Measurements from ENCODE around the gene ZNF292. TPM values are rescaled to one million over a fixed set of nuclear protein-coding genes. Genes with fewer than 3 reads are reported as not detected.

Gene ZNF292
- total and polyA plus RNA-seq, 10 of the 15 experiments (the other 5 are each of a cell fraction or from before 2014, with no cell fraction given): 11.1 to 57.6 (median 30.6) TPM

DNA sequence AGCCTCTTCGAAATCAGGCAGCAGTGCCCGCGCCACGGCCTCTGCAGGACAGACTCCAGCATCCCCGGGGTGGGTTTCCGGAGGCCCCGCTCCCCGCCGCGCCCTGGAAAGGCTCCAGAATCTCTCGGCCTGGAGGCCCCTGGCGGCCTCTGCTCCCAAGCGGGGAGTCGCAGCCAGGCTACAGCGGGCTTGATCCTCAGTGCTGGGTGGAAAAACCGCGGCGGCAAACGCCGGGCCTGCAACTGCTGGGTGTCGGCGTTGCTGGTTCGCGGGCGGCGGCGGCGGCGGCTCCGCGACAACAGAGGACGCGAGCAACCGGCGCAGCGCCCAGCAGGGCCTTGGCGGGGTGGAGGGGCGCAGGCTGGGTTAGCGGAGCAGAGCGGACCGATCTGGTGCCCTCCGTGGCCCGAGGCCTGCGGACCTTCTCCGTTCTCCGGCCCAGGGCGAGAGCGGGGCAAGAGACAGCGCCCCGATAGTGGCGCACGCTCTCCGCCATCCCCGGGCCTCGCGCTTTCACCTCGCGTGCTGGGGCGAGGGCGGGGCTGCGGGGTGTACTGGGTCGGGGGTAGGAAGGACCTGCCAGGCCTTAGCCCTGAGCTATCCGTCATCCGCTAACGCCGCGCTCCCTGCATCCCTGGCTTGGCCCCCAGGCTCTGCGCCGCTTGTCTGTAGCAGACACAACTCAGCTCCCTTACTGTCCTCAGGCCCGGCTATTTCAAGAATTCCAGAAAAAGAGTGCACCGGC is 3.4 kb upstream of the ZNF292 start (continued):
- TF ChIP-seq, protein P1, sequence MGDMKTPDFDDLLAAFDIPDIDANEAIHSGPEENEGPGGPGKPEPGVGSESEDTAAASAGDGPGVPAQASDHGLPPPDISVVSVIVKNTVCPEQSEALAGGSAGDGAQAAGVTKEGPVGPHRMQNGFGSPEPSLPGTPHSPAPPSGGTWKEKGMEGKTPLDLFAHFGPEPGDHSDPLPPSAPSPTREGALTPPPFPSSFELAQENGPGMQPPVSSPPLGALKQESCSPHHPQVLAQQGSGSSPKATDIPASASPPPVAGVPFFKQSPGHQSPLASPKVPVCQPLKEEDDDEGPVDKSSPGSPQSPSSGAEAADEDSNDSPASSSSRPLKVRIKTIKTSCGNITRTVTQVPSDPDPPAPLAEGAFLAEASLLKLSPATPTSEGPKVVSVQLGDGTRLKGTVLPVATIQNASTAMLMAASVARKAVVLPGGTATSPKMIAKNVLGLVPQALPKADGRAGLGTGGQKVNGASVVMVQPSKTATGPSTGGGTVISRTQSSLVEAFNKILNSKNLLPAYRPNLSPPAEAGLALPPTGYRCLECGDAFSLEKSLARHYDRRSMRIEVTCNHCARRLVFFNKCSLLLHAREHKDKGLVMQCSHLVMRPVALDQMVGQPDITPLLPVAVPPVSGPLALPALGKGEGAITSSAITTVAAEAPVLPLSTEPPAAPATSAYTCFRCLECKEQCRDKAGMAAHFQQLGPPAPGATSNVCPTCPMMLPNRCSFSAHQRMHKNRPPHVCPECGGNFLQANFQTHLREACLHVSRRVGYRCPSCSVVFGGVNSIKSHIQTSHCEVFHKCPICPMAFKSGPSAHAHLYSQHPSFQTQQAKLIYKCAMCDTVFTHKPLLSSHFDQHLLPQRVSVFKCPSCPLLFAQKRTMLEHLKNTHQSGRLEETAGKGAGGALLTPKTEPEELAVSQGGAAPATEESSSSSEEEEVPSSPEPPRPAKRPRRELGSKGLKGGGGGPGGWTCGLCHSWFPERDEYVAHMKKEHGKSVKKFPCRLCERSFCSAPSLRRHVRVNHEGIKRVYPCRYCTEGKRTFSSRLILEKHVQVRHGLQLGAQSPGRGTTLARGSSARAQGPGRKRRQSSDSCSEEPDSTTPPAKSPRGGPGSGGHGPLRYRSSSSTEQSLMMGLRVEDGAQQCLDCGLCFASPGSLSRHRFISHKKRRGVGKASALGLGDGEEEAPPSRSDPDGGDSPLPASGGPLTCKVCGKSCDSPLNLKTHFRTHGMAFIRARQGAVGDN (IDR thresholded peaks at IDR 0.05): peak; percentile 86; the same call in 1 of the 2 replicates
- TF ChIP-seq KLF5 (IDR thresholded peaks at IDR 0.05; ENCODE audit: partially characterized antibody) (no peak), BHLHE40 (IDR thresholded peaks at IDR 0.05; ENCODE audit: borderline replicate concordance in 1 of 2, low read depth in 2 of 2, low read length in 1 of 2) (peak; percentile 82 to 95), SMC3 (IDR thresholded peaks at IDR 0.05; ENCODE audit: borderline replicate concordance, low read length) (no peak), BMI1 (IDR thresholded peaks at IDR 0.05; ENCODE audit: borderline replicate concordance) (no peak), IKZF2 (IDR thresholded peaks at IDR 0.05) (peak in 1 of 2 experiments; percentile 14; a peak in 2 of 4 replicates), SMAD5 (IDR thresholded peaks at IDR 0.05; ENCODE audit: low read depth) (peak; percentile 61; the same call in 1 of the 2 replicates), IKZF1 (conservative IDR thresholded peaks at IDR 0.05) (peak; percentile 79)
- TF ChIP-seq, protein P2, sequence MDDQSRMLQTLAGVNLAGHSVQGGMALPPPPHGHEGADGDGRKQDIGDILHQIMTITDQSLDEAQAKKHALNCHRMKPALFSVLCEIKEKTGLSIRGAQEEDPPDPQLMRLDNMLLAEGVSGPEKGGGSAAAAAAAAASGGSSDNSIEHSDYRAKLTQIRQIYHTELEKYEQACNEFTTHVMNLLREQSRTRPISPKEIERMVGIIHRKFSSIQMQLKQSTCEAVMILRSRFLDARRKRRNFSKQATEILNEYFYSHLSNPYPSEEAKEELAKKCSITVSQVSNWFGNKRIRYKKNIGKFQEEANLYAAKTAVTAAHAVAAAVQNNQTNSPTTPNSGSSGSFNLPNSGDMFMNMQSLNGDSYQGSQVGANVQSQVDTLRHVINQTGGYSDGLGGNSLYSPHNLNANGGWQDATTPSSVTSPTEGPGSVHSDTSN (IDR thresholded peaks at IDR 0.05; ENCODE audit: insufficient replicate concordance, low read depth, low read length): peak; percentile 26
